ENCODE data around the gene B3GNT8.
"Not testable (repeated sequence)": the region's sequence is repeated elsewhere in the genome, so short reads cannot be mapped to it uniquely, and the experiment has no call there.

The B3GNT8 gene

DNA sequence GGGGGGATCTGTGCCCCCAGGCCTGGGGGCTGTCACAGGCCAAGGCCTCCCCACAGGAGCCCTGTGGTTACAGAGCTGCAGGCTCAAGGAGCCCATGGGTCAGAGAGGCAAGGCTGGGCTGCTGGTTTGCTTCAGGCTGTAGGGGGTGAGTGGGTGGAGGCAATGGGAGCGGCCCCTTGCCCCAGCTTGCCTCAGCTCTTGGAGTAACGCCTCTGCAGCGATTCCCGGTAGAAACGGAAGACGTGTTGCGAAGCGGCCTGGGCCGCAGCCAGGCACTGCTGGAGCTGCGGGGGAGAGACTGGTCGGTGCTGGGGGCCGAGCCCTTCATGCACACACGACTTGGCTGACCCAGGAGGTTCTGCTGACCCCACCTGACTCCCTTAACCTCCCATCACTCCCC, 40.7 kb downstream of the B3GNT8 start:
- no peak for DNase-seq (ENCODE audit: low read depth)

GRCh38 chr19:41384351-41384750, 42.8 kb downstream of the B3GNT8 start:
- DNase-seq (ENCODE audit: low read depth) = no peak

DNA sequence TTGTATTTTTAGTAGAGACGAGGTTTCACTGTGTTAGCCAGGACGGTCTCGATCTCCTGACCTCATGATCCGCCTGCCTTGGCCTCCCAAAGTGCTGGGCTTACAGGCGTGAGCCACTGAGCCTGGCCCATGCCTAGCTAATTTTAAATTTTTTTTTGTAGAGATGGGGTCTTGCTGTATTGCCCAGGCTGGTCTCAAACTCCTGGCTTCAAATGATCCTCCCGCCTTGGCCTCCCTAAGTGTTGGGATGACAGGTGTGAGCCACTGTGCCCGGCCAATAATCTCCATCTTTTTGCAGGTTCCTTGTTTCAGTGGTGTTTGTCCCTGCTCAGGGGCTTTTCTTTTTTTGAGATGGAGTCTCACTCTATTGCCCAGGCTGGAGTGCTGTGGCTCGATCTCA, 45.6 kb downstream of the B3GNT8 start:
- DNase-seq (ENCODE audit: low read depth) = not testable (repeated sequence)

- no peak for DNase-seq (ENCODE audit: low read depth)
Observed at GRCh38 chr19:41377977-41378709, 49.0 kb downstream of the B3GNT8 start.

- DNase-seq (ENCODE audit: low read depth) = no peak
Observed at GRCh38 chr19:41376998-41377365, 50.2 kb downstream of the B3GNT8 start.

GRCh38 chr19:41376241-41376997, 50.8 kb downstream of the B3GNT8 start, which contains the start of gene TMEM91:
TSS of gene TMEM91 (plus strand) at chr19:41376533. CDS start at chr19:41378310, 1,777 bp downstream.
- no peak for DNase-seq (ENCODE audit: low read depth)
